ENCODE data around the gene AJAP1. TPM values are rescaled to one million over a fixed set of nuclear protein-coding genes. Genes with fewer than 3 reads are reported as not detected.

Gene AJAP1
- polyA plus RNA-seq, 1 experiment, result not detected

DNA sequence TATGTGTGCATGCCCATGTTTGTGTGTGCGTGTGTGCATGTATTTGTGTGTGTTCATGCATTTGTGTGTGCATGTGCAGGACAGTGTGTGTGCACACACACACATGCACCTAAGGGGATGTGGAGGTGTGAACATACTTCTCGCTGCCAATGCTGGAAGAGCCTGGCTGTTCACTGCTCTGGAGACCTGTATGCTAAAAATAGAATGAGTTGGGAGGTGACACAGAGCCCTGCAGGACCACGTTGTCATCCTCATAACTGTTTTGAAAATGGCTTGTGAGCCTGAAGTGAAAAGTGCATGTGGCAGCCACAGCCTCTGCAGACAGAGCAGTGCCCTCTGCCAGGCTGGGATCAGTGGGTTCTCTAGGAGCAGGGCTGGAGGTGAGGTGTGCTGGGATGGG, 95.8 kb downstream of the AJAP1 start:
- ChIA-PET CTCF (no interaction called here), POLR2A (no interaction called here)
- no peak overlapping the region for H3K4me3 ChIP-seq (ENCODE audit: low read depth, low read length)
- TF ChIP-seq, protein P1, sequence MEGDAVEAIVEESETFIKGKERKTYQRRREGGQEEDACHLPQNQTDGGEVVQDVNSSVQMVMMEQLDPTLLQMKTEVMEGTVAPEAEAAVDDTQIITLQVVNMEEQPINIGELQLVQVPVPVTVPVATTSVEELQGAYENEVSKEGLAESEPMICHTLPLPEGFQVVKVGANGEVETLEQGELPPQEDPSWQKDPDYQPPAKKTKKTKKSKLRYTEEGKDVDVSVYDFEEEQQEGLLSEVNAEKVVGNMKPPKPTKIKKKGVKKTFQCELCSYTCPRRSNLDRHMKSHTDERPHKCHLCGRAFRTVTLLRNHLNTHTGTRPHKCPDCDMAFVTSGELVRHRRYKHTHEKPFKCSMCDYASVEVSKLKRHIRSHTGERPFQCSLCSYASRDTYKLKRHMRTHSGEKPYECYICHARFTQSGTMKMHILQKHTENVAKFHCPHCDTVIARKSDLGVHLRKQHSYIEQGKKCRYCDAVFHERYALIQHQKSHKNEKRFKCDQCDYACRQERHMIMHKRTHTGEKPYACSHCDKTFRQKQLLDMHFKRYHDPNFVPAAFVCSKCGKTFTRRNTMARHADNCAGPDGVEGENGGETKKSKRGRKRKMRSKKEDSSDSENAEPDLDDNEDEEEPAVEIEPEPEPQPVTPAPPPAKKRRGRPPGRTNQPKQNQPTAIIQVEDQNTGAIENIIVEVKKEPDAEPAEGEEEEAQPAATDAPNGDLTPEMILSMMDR (IDR thresholded peaks at IDR 0.05; ENCODE audit: low read depth, low read length), result no peak
- H3K9me3 ChIP-seq (ENCODE audit: control insufficient read depth, insufficient read depth, low read length), result peaks cover 90% of the 10 kb centered on the region
- no peaks in the 10 kb centered on the region for H3K27me3 ChIP-seq (ENCODE audit: control insufficient read depth, insufficient read depth, low read length)
- DNase-seq (ENCODE audit: low read depth, low spot score), result no peak
- no peak overlapping the region for H3K27ac ChIP-seq (ENCODE audit: low read depth, low read length)

DNA sequence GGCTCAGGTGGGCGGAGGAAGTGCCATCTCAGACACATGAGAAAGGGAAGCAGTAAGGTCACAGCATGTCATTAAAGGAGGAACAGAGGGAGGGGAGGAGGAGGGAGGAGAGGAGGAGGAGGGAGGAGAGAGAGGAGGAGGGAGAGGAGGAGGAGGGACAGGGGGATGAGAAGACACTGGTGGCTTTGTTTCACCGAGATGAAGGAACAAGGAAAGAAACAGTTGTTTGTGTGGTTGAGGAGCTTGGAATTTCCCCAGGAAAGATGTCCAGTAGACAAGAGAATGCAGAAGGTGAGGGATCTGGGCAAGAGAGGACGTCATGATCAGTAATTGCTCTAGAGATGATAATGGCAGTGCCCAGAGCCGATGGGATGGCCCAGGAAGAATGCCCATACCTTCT, 97.7 kb downstream of the AJAP1 start:
- Histone ChIP-seq H3K27me3 (ENCODE audit: control insufficient read depth, insufficient read depth, low read length) (no peaks in the 10 kb centered on the region), H3K4me3 (ENCODE audit: low read depth, low read length) (no peak overlapping the region), H3K27ac (ENCODE audit: low read depth, low read length) (no peak overlapping the region), H3K9me3 (ENCODE audit: control insufficient read depth, insufficient read depth, low read length) (peaks cover 90% of the 10 kb centered on the region)
- CTCF ChIA-PET, result no interaction called here
- POLR2A ChIA-PET, result no interaction called here
- TF ChIP-seq, protein P1 (IDR thresholded peaks at IDR 0.05; ENCODE audit: low read depth, low read length), result no peak
- DNase-seq (ENCODE audit: low read depth, low spot score), result no peak

- DNase-seq (ENCODE audit: low read depth, low spot score), result no peak
- H3K9me3 ChIP-seq (ENCODE audit: control insufficient read depth, insufficient read depth, low read length), result peaks cover 83% of the 10 kb centered on the region
- no peak overlapping the region for H3K27ac ChIP-seq (ENCODE audit: low read depth, low read length)
- TF ChIP-seq, protein P1 (IDR thresholded peaks at IDR 0.05; ENCODE audit: low read depth, low read length), result no peak
- H3K4me3 ChIP-seq (ENCODE audit: low read depth, low read length), result no peak overlapping the region
- H3K27me3 ChIP-seq (ENCODE audit: control insufficient read depth, insufficient read depth, low read length), result no peaks in the 10 kb centered on the region
- ChIA-PET POLR2A (no interaction called here), CTCF (no interaction called here)
Observed at GRCh38 chr1:4754816-4755215, 100.4 kb downstream of the AJAP1 start.

DNA sequence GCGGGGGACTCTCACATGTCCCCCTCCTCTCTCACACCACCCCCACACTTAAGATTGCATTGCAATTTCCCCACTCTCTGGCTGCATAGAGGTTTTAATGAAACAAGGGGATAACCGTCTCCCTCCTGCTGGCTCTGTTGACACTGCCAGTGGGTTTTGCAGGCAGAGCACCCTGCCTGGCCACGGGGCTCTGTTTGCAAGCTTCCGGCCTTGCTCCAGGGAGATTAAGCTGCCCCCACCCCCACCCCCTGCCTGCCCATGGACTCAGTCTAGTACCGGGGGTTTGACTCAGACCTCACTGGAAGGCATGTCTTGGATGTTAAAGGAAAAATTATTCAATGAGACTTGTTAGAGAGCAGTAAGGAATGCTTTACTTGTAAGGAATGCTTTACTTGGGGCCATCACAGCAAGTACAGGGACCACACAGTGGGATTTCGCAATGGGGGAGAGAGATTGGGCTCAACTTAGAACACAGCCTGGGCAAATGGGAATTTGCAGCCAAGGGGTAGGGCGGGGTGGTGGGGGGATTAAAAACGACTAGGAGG, 101.0 kb downstream of the AJAP1 start:
- POLR2A ChIA-PET, result no interaction called here

GRCh38 chr1:4755864-4756504, 101.6 kb downstream of the AJAP1 start:
- ChIA-PET POLR2A (no interaction called here), CTCF (no interaction called here)
- no peak for DNase-seq (ENCODE audit: low read depth, low spot score)
- Histone ChIP-seq H3K4me3 (ENCODE audit: low read depth, low read length) (no peak overlapping the region), H3K27ac (ENCODE audit: low read depth, low read length) (no peak overlapping the region), H3K27me3 (ENCODE audit: control insufficient read depth, insufficient read depth, low read length) (no peaks in the 10 kb centered on the region), H3K9me3 (ENCODE audit: control insufficient read depth, insufficient read depth, low read length) (peaks cover 83% of the 10 kb centered on the region)
- TF ChIP-seq, protein P1 (IDR thresholded peaks at IDR 0.05; ENCODE audit: low read depth, low read length), result no peak

More for the DNA sequence above, 101.0 kb downstream of the AJAP1 start:
- peaks cover 83% of the 10 kb centered on the region for H3K9me3 ChIP-seq (ENCODE audit: control insufficient read depth, insufficient read depth, low read length)
- CTCF ChIA-PET, result no interaction called here
- no peak overlapping the region for H3K27ac ChIP-seq (ENCODE audit: low read depth, low read length)
- no peak overlapping the region for H3K4me3 ChIP-seq (ENCODE audit: low read depth, low read length)
- TF ChIP-seq, protein P1 (IDR thresholded peaks at IDR 0.05; ENCODE audit: low read depth, low read length), result no peak
- H3K27me3 ChIP-seq (ENCODE audit: control insufficient read depth, insufficient read depth, low read length), result no peaks in the 10 kb centered on the region
- DNase-seq (ENCODE audit: low read depth, low spot score), result no peak
